WTC11 (cell line): ENCODE data around the gene TAB3. TPM values are rescaled to one million over a fixed set of nuclear protein-coding genes. Genes with fewer than 3 reads are reported as not detected.
"Not testable (repeated sequence)": the region's sequence is repeated elsewhere in the genome, so short reads cannot be mapped to it uniquely, and the experiment has no call there.

Experiments
- ATAC-seq: fragments of 200-7000 bp; cut with Tn5 transposase; 2 replicates; pipeline ENCODE4 v1.10.0; 2021; ENCODE audit warnings: mild to moderate bottlenecking, moderate library complexity
- CTCF ChIA-PET: fragments of 300-600 bp; sonication (Branson Sonifier 250); formaldehyde crosslinking; loops from one replicate; lab custom pipeline; 2021; ENCODE audit warnings: antibody characterized with exemption; lab: Charles Lee
- POLR2A ChIA-PET: fragments of 350-600 bp; sonication (Branson Sonifier 250); formaldehyde crosslinking; loops from one replicate; lab custom pipeline; 2021; ENCODE audit warnings: antibody characterized with exemption; lab: Charles Lee
- DNase-seq: peaks from one replicate; pipeline ENCODE4 v3.0.0; 2021; ENCODE audit warnings: low spot score
- H3K27ac Mint-ChIP-seq: 2 replicates; pipeline ENCODE4 v1.8.0; 2021; ENCODE audit warnings: mixed read lengths
- H3K27me3 Mint-ChIP-seq: 2 replicates; pipeline ENCODE4 v1.8.0; 2021; ENCODE audit warnings: low read depth, mild to moderate bottlenecking, moderate library complexity, mixed read lengths
- H3K36me3 Mint-ChIP-seq: 2 replicates; pipeline ENCODE4 v1.8.0; 2021; ENCODE audit warnings: mixed read lengths
- H3K4me1 Mint-ChIP-seq: 2 replicates; pipeline ENCODE4 v1.8.0; 2022; ENCODE audit warnings: mixed read lengths
- H3K4me3 Mint-ChIP-seq: 2 replicates; pipeline ENCODE4 v1.8.0; 2021; ENCODE audit warnings: mild to moderate bottlenecking, moderate library complexity, mixed read lengths
- H3K9me3 Mint-ChIP-seq: 2 replicates; pipeline ENCODE4 v1.8.0; 2021; ENCODE audit warnings: mixed read lengths
- ETV6 ChIP-seq: sonication (generic); formaldehyde crosslinking; IDR thresholded peaks from 2 replicates; pipeline ENCODE4 v1.8.1; 2022; ENCODE audit warnings: mild to moderate bottlenecking, missing genetic modification reagents
- GABPB1 ChIP-seq: sonication (generic); formaldehyde crosslinking; IDR thresholded peaks from 2 replicates; pipeline ENCODE4 v1.8.1; 2023; ENCODE audit warnings: mild to moderate bottlenecking, missing genetic modification reagents
- NFATC4 ChIP-seq: fragments of 250-450 bp; sonication (Bioruptor Pico); IDR thresholded peaks from 2 replicates; pipeline ENCODE4 v1.9.0; 2021; ENCODE audit warnings: mild to moderate bottlenecking
- RORB ChIP-seq: fragments of 250-450 bp; sonication (Bioruptor Pico); IDR thresholded peaks from 2 replicates; pipeline ENCODE4 v1.9.0; 2021; ENCODE audit warnings: mild to moderate bottlenecking
- TEAD1 ChIP-seq: sonication (generic); formaldehyde crosslinking; IDR thresholded peaks from 2 replicates; pipeline ENCODE4 v1.8.0; 2022; ENCODE audit warnings: mild to moderate bottlenecking, missing genetic modification reagents
- ZNF121 ChIP-seq: sonication (generic); formaldehyde crosslinking; IDR thresholded peaks from 2 replicates; pipeline ENCODE4 v1.8.0; 2023; ENCODE audit warnings: missing genetic modification reagents
- ZNF396 ChIP-seq: fragments of 250-450 bp; sonication (Bioruptor Pico); IDR thresholded peaks from 2 replicates; pipeline ENCODE4 v1.8.0; 2021; ENCODE audit warnings: mild to moderate bottlenecking, moderate library complexity, borderline replicate concordance
- total RNA-seq: library from RNA; stranded (reverse); gene quantifications from 3 replicates; pipeline ENCODE4 v1.2.3, GENCODE V29; 2021
- TF ChIP-seq, protein P1 (sequence below): sonication (generic); formaldehyde crosslinking; IDR thresholded peaks from 2 replicates; pipeline ENCODE4 v1.8.0; 2023; ENCODE audit warnings: mild to moderate bottlenecking, missing genetic modification reagents
- TF ChIP-seq, protein P2 (sequence below): fragments of 250-450 bp; sonication (Bioruptor Pico); IDR thresholded peaks from 2 replicates; pipeline ENCODE4 v1.9.0; 2021; ENCODE audit warnings: mild to moderate bottlenecking, borderline replicate concordance
- TF ChIP-seq, protein P3 (sequence below): fragments of 250-450 bp; sonication (Bioruptor Pico); IDR thresholded peaks from 2 replicates; pipeline ENCODE4 v1.9.0; 2021; ENCODE audit warnings: mild to moderate bottlenecking
- TF ChIP-seq, protein P4 (sequence below): sonication (generic); formaldehyde crosslinking; IDR thresholded peaks from 2 replicates; pipeline ENCODE4 v1.8.0; 2022; ENCODE audit warnings: mild to moderate bottlenecking, missing genetic modification reagents
- TF ChIP-seq, protein P5 (sequence below): sonication (generic); formaldehyde crosslinking; IDR thresholded peaks from 2 replicates; pipeline ENCODE4 v1.8.1; 2022; ENCODE audit warnings: low read depth, missing genetic modification reagents, borderline replicate concordance

TAB3 gene
- total RNA-seq, 1 experiment from 2014 or later = 12.0 TPM

DNA sequence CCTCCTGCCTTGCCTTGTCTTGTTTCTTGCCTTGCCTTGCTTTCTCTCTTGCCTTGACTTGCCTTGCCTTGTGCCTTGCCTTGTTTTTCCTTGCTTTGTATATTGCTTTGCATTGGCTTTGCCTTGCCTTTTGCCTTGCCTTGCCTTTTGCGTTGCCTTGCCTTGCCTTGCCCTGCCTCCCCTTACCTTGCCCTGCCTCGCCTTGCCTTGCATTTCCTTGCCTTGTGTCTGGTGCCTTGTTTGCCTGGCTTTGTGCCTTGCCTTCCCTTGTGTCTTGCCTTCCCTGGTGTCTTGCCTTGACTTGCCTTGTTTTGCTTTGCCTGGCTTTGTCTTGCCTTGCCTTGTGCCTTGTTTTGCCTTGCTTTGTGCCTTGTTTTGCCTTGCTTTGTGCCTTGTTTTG is 89.7 kb downstream of the TAB3 start (continued):
- TF ChIP-seq, protein P1, sequence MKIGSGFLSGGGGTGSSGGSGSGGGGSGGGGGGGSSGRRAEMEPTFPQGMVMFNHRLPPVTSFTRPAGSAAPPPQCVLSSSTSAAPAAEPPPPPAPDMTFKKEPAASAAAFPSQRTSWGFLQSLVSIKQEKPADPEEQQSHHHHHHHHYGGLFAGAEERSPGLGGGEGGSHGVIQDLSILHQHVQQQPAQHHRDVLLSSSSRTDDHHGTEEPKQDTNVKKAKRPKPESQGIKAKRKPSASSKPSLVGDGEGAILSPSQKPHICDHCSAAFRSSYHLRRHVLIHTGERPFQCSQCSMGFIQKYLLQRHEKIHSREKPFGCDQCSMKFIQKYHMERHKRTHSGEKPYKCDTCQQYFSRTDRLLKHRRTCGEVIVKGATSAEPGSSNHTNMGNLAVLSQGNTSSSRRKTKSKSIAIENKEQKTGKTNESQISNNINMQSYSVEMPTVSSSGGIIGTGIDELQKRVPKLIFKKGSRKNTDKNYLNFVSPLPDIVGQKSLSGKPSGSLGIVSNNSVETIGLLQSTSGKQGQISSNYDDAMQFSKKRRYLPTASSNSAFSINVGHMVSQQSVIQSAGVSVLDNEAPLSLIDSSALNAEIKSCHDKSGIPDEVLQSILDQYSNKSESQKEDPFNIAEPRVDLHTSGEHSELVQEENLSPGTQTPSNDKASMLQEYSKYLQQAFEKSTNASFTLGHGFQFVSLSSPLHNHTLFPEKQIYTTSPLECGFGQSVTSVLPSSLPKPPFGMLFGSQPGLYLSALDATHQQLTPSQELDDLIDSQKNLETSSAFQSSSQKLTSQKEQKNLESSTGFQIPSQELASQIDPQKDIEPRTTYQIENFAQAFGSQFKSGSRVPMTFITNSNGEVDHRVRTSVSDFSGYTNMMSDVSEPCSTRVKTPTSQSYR (CRISPR knock-in tag) = no peak

DNA sequence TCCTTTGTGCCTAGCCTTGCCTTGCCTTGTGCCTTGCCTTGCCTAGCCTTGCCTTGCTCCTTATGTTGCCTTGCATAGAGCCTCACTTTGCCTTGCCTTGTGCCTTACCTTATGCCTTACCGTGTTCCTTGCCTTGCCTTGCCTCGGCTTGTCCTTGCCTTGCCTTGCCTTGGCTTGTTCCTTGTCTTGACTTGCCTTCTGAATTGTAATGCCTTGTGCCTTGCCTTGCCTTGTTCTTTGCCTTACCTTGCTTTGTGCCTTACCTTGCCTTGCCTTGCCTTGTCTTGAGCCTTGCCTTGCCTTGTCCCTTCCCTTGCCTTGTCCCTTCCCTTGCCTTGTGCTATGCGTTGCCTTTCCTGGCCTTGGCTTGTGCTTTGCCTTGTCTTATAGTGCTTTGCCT is 90.2 kb downstream of the TAB3 start:
- TF ChIP-seq ETV6 (CRISPR knock-in tag) (no peak), GABPB1 (CRISPR knock-in tag) (no peak), NFATC4 (CRISPR knock-in tag) (no peak), ZNF121 (CRISPR knock-in tag) (no peak), RORB (CRISPR knock-in tag) (no peak), ZNF396 (CRISPR knock-in tag) (no peak), TEAD1 (no peak)
- TF ChIP-seq, protein P2, sequence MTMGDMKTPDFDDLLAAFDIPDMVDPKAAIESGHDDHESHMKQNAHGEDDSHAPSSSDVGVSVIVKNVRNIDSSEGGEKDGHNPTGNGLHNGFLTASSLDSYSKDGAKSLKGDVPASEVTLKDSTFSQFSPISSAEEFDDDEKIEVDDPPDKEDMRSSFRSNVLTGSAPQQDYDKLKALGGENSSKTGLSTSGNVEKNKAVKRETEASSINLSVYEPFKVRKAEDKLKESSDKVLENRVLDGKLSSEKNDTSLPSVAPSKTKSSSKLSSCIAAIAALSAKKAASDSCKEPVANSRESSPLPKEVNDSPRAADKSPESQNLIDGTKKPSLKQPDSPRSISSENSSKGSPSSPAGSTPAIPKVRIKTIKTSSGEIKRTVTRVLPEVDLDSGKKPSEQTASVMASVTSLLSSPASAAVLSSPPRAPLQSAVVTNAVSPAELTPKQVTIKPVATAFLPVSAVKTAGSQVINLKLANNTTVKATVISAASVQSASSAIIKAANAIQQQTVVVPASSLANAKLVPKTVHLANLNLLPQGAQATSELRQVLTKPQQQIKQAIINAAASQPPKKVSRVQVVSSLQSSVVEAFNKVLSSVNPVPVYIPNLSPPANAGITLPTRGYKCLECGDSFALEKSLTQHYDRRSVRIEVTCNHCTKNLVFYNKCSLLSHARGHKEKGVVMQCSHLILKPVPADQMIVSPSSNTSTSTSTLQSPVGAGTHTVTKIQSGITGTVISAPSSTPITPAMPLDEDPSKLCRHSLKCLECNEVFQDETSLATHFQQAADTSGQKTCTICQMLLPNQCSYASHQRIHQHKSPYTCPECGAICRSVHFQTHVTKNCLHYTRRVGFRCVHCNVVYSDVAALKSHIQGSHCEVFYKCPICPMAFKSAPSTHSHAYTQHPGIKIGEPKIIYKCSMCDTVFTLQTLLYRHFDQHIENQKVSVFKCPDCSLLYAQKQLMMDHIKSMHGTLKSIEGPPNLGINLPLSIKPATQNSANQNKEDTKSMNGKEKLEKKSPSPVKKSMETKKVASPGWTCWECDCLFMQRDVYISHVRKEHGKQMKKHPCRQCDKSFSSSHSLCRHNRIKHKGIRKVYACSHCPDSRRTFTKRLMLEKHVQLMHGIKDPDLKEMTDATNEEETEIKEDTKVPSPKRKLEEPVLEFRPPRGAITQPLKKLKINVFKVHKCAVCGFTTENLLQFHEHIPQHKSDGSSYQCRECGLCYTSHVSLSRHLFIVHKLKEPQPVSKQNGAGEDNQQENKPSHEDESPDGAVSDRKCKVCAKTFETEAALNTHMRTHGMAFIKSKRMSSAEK (CRISPR knock-in tag) = no peak
- TF ChIP-seq, protein P3, sequence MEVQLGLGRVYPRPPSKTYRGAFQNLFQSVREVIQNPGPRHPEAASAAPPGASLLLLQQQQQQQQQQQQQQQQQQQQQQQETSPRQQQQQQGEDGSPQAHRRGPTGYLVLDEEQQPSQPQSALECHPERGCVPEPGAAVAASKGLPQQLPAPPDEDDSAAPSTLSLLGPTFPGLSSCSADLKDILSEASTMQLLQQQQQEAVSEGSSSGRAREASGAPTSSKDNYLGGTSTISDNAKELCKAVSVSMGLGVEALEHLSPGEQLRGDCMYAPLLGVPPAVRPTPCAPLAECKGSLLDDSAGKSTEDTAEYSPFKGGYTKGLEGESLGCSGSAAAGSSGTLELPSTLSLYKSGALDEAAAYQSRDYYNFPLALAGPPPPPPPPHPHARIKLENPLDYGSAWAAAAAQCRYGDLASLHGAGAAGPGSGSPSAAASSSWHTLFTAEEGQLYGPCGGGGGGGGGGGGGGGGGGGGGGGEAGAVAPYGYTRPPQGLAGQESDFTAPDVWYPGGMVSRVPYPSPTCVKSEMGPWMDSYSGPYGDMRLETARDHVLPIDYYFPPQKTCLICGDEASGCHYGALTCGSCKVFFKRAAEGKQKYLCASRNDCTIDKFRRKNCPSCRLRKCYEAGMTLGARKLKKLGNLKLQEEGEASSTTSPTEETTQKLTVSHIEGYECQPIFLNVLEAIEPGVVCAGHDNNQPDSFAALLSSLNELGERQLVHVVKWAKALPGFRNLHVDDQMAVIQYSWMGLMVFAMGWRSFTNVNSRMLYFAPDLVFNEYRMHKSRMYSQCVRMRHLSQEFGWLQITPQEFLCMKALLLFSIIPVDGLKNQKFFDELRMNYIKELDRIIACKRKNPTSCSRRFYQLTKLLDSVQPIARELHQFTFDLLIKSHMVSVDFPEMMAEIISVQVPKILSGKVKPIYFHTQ (CRISPR knock-in tag) = no peak
- TF ChIP-seq, protein P4, sequence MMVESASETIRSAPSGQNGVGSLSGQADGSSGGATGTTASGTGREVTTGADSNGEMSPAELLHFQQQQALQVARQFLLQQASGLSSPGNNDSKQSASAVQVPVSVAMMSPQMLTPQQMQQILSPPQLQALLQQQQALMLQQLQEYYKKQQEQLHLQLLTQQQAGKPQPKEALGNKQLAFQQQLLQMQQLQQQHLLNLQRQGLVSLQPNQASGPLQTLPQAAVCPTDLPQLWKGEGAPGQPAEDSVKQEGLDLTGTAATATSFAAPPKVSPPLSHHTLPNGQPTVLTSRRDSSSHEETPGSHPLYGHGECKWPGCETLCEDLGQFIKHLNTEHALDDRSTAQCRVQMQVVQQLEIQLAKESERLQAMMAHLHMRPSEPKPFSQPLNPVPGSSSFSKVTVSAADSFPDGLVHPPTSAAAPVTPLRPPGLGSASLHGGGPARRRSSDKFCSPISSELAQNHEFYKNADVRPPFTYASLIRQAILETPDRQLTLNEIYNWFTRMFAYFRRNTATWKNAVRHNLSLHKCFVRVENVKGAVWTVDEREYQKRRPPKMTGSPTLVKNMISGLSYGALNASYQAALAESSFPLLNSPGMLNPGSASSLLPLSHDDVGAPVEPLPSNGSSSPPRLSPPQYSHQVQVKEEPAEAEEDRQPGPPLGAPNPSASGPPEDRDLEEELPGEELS (CRISPR knock-in tag) = no peak
- TF ChIP-seq, protein P5, sequence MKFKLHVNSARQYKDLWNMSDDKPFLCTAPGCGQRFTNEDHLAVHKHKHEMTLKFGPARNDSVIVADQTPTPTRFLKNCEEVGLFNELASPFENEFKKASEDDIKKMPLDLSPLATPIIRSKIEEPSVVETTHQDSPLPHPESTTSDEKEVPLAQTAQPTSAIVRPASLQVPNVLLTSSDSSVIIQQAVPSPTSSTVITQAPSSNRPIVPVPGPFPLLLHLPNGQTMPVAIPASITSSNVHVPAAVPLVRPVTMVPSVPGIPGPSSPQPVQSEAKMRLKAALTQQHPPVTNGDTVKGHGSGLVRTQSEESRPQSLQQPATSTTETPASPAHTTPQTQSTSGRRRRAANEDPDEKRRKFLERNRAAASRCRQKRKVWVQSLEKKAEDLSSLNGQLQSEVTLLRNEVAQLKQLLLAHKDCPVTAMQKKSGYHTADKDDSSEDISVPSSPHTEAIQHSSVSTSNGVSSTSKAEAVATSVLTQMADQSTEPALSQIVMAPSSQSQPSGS (CRISPR knock-in tag) = no peak
- TF ChIP-seq, all 79 proteins: peak for 0
- no peaks in the 10 kb centered on the region for H3K9me3 Mint-ChIP-seq
- no peaks in the 10 kb centered on the region for H3K36me3 Mint-ChIP-seq
- POLR2A ChIA-PET = no interaction called here
- H3K4me3 Mint-ChIP-seq = no peak overlapping the region
- H3K27me3 Mint-ChIP-seq = no peaks in the 10 kb centered on the region
- DNase-seq (no peak), ATAC-seq (no peak)
- CTCF ChIA-PET = no interaction called here
- H3K27ac Mint-ChIP-seq = no peak overlapping the region
- H3K4me1 Mint-ChIP-seq = no peaks in the 10 kb centered on the region

DNA sequence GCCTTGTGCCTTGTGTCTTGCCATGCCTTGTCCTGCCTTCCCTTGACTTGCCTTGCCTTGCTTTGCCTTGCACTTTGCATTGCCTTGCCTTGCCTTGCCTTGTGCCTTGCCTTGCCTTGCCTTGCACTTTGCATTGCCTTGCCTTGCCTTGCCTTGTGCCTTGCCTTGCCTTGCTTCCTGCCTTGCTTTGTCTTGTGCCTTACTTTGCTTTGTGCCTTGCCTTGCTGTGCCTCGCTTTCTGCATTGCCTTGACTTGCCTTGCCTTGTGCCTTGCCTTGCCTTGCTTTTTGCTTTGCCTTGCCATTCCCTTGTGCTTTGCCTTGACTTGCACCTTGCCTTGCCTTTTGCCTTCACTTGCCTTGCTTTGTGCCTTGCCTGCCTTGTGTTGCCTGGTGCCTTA is 91.8 kb downstream of the TAB3 start:
- H3K36me3 Mint-ChIP-seq, H3K9me3 Mint-ChIP-seq, H3K27ac Mint-ChIP-seq, DNase-seq, CTCF ChIA-PET, H3K4me3 Mint-ChIP-seq, H3K4me1 Mint-ChIP-seq, H3K27me3 Mint-ChIP-seq, POLR2A ChIA-PET, ATAC-seq: not testable (repeated sequence)
